HT-29 (cell line): Measurements from ENCODE around the gene EIF3F. TPM values are rescaled to one million over a fixed set of nuclear protein-coding genes. Genes with fewer than 3 reads are reported as not detected.

ENCODE experiments used
- DNase-seq: peaks from one replicate; pipeline ENCODE4 v3.0.0-alpha.2; 2015; ENCODE audit warnings: low spot score
- small RNA-seq: library from RNA; depleted of rRNA; stranded (forward); fragments of <200 nt; gene quantifications from one replicate; pipeline ENCODE3, GENCODE V24; 2014
- total RNA-seq: library from RNA; depleted of rRNA; stranded (reverse); fragments of >200 nt; shearing (Covaris generic); gene quantifications from 2 replicates; pipeline ENCODE4 v1.2.3, GENCODE V29; 2014; rRNA removed

The EIF3F gene
- total RNA-seq, 1 experiment from 2014 or later, result 485 TPM

GRCh38 chr11:8039530-8040260 lies 52.6 kb downstream of the EIF3F start:
- no peak for DNase-seq

DNA sequence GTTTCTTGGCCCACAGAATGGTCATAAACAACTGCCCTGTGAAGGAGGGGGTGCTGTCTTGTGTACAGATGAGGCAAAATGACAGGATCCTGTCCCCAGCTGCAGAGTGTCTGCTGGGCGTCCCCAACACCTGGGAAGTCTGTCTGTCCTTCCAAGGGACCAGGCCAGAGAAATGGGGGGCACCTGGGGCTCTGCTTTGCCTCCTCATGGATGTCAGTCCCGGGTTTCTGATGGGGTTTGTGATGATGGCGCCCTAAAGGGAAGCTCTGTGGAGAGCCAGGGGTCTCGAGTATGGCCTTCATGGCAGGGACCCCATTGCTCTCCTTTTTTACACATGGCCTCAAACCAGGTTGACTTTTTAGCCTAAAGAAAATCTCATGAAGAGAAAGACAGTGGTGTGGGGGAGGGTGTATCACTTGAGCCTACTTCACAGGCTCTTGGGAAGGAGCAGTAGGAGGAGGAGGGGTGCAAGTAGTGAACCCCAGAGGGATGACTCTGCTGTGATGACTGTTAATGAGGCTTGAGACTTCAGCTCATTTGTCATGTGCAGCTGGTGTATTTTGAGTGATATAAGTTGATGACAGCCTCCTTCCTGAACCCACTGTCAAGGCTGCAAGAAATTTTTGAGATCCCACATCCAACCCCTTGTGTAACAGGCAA lies 53.3 kb downstream of the EIF3F start:
- no peak for DNase-seq

- no peak for DNase-seq
These were observed 53.8 kb downstream of the EIF3F start for GRCh38 chr11:8040921-8041285.

GRCh38 chr11:8041576-8041975 lies 54.4 kb downstream of the EIF3F start:
- no peak for DNase-seq

DNA sequence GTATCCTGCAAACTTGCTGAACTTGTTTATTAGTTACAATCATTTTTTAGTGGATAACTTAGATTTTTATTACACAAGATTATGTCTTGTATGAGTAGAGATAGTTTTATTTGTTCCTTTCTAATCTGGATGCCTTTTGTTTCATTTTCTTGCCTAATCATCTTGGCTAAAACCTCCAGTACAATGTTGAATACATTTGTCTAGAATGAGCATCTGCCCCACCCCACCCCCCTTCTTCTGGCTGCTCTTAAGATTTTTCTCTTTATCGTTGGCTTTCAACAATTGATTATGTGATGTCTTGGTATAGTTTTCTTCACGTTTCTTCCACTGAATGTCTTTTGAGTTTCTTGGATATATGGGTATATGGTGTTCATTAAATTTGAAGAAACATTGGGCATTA lies 56.6 kb downstream of the EIF3F start:
- no peak for DNase-seq

DNA sequence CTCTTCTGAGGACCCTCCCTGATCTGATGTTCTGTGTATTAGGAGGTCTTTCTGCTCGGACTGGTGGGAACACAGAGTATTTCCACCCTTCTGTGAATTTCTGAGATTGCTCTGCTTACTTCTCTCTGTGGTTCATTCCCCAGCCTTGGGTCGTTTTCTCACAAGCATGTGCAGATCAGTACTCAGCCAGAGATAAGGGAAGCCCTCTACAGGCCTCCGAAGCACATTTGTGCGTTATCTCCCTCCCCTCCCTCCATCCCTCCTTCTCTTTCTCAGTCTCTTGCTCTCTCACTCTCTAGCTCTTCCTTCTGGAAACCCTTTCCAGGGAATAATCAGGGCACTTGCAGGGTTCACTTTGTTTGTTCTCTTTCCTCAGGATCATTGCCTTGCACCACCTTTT lies 58.7 kb downstream of the EIF3F start:
- DNase-seq, result no peak

- no peak for DNase-seq
These were observed 60.2 kb downstream of the EIF3F start for GRCh38 chr11:8047382-8047781.

DNA sequence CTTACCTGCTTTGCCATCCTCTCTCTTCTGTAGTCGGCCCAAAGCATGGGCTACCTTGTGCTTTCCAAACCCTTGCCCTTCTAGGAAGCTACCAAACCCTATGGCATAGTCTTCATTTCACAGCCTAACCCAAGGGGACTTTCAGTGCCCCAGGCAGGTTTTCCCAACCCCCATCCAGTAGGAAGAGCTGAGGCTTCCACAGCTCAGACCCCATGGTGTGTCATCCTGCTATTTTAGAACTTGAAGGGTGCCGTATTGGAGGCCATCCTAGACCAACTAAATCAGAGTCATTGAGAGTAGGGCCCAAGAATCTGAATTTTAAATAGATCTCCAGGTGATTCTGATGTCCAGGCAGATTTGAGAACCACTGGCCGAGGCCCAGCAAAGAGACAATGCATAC lies 61.9 kb downstream of the EIF3F start:
- DNase-seq, result no peak

Small RNA genes within 50 kb of the gene (small RNA-seq; reads per million reads assigned to genes)
- not detected for gene COX6CP5

Other genes starting within 250 kb of the EIF3F start
- not detected in 2 replicates for gene OR5P2, start 190.4 kb upstream of the EIF3F start, total RNA-seq
- not detected in 2 replicates for gene OR5P3, start 156.5 kb upstream of the EIF3F start, total RNA-seq
- not detected in 2 replicates for gene OR10A6, start 56.1 kb upstream of the EIF3F start, total RNA-seq
- gene OR10A3, start 45.6 kb upstream of the EIF3F start, total RNA-seq, result not detected in 2 replicates
- not detected in 2 replicates for gene NLRP10, start 21.9 kb upstream of the EIF3F start, total RNA-seq
- gene TUB, start 93.9 kb downstream of the EIF3F start, total RNA-seq, result not detected in 2 replicates
- gene RIC3, start 181.7 kb downstream of the EIF3F start, total RNA-seq, result not detected in 2 replicates